Right kidney (tissue), 1 donor: ENCODE measurements around the gene TTF2.
"Not testable (repeated sequence)": the region's sequence is repeated elsewhere in the genome, so short reads cannot be mapped to it uniquely, and the experiment has no call there.

Experiments used
- DNase-seq: peaks from one replicate; pipeline ENCODE4 v3.0.0-alpha.2; 2016

The TTF2 gene

GRCh38 chr1:117150316-117150715 is 90.2 kb downstream of the TTF2 start:
- DNase-seq: no peak

GRCh38 chr1:117151305-117151704 is 91.2 kb downstream of the TTF2 start:
- DNase-seq: not testable (repeated sequence)
